Stomach (tissue), 9 donors: ENCODE results near the gene KCNH8. TPM values are rescaled to one million over a fixed set of nuclear protein-coding genes. Genes with fewer than 3 reads are reported as not detected.

Source experiments
- DNase-seq, 2 donors: peaks; one replicate each; pipeline versions ENCODE4 v3.0.0 to v3.0.0-alpha.2; 2013 to 2019
- H3K27ac ChIP-seq, 5 donors: fragments of 200-600 bp in 4 of 5; sonication (generic) in 4 of 5; one replicate each; pipeline ENCODE4 v1.5.1; 2013 to 2019; ENCODE audit warnings: mild to moderate bottlenecking in 1 of 5, moderate library complexity in 1 of 5
- H3K27me3 ChIP-seq, 3 donors: fragments of 200-600 bp; sonication (generic); one replicate each; pipeline ENCODE4 v1.5.1; 2017 to 2019; ENCODE audit warnings: mixed run types in 1 of 3
- H3K36me3 ChIP-seq, 4 donors: fragments of 200-600 bp; sonication (generic); 1 replicate in 3 of 4; 2 replicates in 1 of 4; pipeline ENCODE4 v1.5.1; 2016 to 2019
- H3K4me1 ChIP-seq, 4 donors: fragments of 200-600 bp; sonication (generic); one replicate each; pipeline ENCODE4 v1.5.1; 2016 to 2019
- H3K4me3 ChIP-seq, 4 donors: fragments of 200-600 bp; sonication (generic) in 3 of 4; one replicate each; pipeline ENCODE4 v1.5.1; 2016 to 2019; ENCODE audit warnings: mild to moderate bottlenecking in 1 of 4
- H3K9me3 ChIP-seq, 4 donors: fragments of 200-600 bp; sonication (generic); one replicate each; pipeline ENCODE4 v1.5.1; 2016 to 2019
- EP300 ChIP-seq: sonication (generic); formaldehyde crosslinking; IDR thresholded peaks from one replicate; pipeline ENCODE4 v1.6.1; 2017; ENCODE audit warnings: antibody characterized with exemption
- POLR2A ChIP-seq, 4 donors: fragments of 450-650 bp; IDR thresholded peaks; one replicate each; pipeline ENCODE4 v1.6.1; 2016; ENCODE audit warnings: antibody characterized with exemption in 4 of 4, control low read depth in 2 of 4, mild to moderate bottlenecking in 1 of 4, moderate library complexity in 1 of 4
- POLR2AphosphoS5 ChIP-seq, 3 donors: sonication (generic); formaldehyde crosslinking; IDR thresholded peaks; one replicate each; pipeline ENCODE4 v1.6.1; 2016; ENCODE audit warnings: antibody characterized with exemption in 3 of 3
- whole genome bisulfite sequencing, 5 donors: extraction: QIAGEN DNeasy Blood & Tissue Kit in 3 of 5; methylation state at CpG; one replicate each; pipeline versions ENCODE4 v1.1.5 to v1.1.7; 2013 to 2018; 5-methylcytosine and 5-hydroxymethylcytosine counted together
- intact Hi-C: fragments of 100-400 bp; cut with DNase I; formaldehyde crosslinking; loops from one replicate; pipeline ENCODE4 v1.15.1; 2023; ENCODE audit warnings: low total_unique reads
- polyA plus RNA-seq, 3 donors: library from polyadenylated mRNA; stranded (reverse); fragments of 200-250 nt; gene quantifications; one replicate each; pipeline ENCODE4 v1.2.3, GENCODE V29; 2013
- total RNA-seq, 5 donors: library from RNA; depleted of rRNA; stranded (reverse); fragments of >200 nt; gene quantifications; one replicate each; pipeline versions ENCODE4 v1.1.0 to v1.2.3, GENCODE V29; 2014 to 2016
- TF ChIP-seq, protein P1 (sequence below), 7 experiments: fragments of 450-650 bp in 4 of 7; fragments of 200-600 bp in 3 of 7; sonication (generic) in 3 of 7; IDR thresholded peaks; one replicate each; pipeline ENCODE4 v1.5.1; 2016 to 2019; ENCODE audit warnings: antibody characterized with exemption in 7 of 7, control low read depth in 2 of 7, mild to moderate bottlenecking in 1 of 7
- donor health status: healthy with polysubstance abuse.
- donor health status: Bipolar disorder and iron deficiency.
- donor health status: healthy.

Gene KCNH8
- total and polyA plus RNA-seq, 8 donors: 0.29 to 5.3 (median 0.89) TPM; not detected in 1

DNA sequence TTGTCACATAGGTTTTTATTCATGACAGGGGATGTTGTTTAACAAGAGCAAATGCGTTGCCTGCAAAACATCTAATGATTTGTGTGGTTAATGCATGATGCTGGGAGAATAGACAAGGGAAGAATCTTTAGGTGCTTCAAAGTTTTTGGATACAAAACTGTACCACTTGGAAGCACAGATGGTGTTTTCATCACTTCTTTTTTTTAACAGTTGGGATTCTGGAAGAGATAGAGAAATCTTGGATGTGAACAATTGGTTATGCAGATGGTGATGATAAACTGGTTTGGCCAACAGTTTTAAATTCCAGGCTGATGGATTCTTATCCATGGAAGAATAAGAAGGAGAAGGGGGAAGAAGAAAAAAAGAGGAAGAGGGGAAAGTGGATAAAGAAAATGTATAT lies 379.4 kb downstream of the KCNH8 start:
- Histone ChIP-seq H3K36me3 (no peaks in the 10 kb centered on the region), H3K4me3 (no peak overlapping the region), H3K4me1 (no peaks in the 10 kb centered on the region), H3K27ac (no peak overlapping the region), H3K27me3 (no peaks in the 10 kb centered on the region), H3K9me3 (no peaks in the 10 kb centered on the region)
- intact Hi-C loops: no loop called here
- WGBS, 5 donors: 73 to 87% (median 84%) methylated on average over 1 of the region's 1 CpG
- TF ChIP-seq POLR2A (IDR thresholded peaks at IDR 0.05): no peak
- no peak for TF ChIP-seq EP300
- no peak for TF ChIP-seq POLR2AphosphoS5 (IDR thresholded peaks at IDR 0.05)
- TF ChIP-seq, protein P1, sequence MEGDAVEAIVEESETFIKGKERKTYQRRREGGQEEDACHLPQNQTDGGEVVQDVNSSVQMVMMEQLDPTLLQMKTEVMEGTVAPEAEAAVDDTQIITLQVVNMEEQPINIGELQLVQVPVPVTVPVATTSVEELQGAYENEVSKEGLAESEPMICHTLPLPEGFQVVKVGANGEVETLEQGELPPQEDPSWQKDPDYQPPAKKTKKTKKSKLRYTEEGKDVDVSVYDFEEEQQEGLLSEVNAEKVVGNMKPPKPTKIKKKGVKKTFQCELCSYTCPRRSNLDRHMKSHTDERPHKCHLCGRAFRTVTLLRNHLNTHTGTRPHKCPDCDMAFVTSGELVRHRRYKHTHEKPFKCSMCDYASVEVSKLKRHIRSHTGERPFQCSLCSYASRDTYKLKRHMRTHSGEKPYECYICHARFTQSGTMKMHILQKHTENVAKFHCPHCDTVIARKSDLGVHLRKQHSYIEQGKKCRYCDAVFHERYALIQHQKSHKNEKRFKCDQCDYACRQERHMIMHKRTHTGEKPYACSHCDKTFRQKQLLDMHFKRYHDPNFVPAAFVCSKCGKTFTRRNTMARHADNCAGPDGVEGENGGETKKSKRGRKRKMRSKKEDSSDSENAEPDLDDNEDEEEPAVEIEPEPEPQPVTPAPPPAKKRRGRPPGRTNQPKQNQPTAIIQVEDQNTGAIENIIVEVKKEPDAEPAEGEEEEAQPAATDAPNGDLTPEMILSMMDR (IDR thresholded peaks at IDR 0.05): no peak
- no peak for DNase-seq

DNA sequence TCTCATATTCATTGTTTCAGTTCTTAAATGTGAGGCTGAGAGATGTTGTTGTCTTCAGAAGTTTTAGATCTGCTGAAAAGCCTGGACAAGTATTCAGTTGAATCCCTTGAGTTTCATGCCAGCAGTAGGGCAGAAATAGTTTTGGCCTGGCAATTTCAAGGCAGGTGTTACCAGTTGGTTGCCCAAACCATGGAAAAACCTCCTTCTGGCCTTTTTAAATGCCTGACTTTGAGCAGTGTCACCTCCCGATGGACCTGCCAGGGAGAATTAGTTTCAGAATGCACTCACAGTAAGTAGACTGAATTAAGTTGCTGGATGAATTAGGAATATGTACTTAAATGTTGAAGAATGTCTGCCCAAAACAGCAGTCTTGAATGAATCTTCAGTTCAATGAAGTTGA lies 383.1 kb downstream of the KCNH8 start:
- intact Hi-C loops: no loop called here
- WGBS, 5 donors: 79 to 96% (median 89%) methylated on average over 1 of the region's 1 CpG
- DNase-seq: no peak
- no peaks in the 10 kb centered on the region for H3K4me1 ChIP-seq
- no peaks in the 10 kb centered on the region for H3K9me3 ChIP-seq
- TF ChIP-seq POLR2AphosphoS5 (IDR thresholded peaks at IDR 0.05) (no peak), EP300 (no peak), POLR2A (IDR thresholded peaks at IDR 0.05) (no peak)
- TF ChIP-seq, protein P1 (IDR thresholded peaks at IDR 0.05): no peak
- no peaks in the 10 kb centered on the region for H3K27me3 ChIP-seq
- no peak overlapping the region for H3K27ac ChIP-seq
- no peaks in the 10 kb centered on the region for H3K36me3 ChIP-seq
- no peak overlapping the region for H3K4me3 ChIP-seq

DNA sequence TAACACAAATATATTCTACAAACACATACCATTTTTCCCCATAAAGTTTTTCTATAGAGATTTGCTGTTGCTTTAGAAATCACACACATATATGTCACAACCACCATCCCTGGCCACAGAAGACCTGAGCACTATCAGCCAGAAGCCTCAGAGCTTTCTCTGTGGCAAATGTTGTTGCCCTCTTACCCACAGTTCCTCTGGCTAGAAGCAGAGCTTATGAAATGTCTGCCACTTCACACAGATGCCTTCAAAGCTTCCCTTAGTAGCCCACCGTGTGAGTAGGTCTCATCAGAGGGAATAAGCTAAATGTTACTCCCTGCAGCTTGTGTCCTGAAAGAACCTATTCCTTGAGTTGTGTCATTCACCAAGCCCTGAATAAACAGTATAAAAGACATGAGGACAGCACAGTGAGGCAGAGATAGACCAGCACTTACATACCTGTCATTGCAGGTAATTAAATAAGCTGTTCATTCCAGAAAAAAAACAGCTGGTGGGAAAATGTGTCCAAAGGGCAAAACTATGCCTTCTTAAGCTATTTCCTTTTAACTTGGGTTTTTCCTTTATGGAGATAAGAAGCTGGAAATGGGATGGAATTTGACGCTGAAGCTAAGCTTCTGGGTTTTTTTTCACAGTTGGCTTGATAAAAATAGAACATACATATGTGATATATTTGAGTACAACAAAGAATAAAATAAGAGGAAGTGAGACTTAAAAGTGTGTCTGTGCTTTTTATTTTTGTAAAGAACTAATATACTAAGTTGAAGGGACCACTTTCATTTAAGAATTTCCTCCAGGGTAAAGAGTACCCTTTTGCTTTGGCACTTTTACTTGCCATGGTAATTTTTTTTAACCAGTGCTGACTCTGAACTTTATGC lies 391.4 kb downstream of the KCNH8 start:
- H3K27ac ChIP-seq: no peak overlapping the region
- peak in 1 of 2 donors; percentile 7 for DNase-seq
- no peak overlapping the region for H3K4me3 ChIP-seq
- TF ChIP-seq, protein P1 (IDR thresholded peaks at IDR 0.05): no peak
- TF ChIP-seq POLR2A (IDR thresholded peaks at IDR 0.05) (no peak), EP300 (no peak), POLR2AphosphoS5 (IDR thresholded peaks at IDR 0.05) (no peak)
- no peaks in the 10 kb centered on the region for H3K36me3 ChIP-seq
- WGBS, 5 donors: 23 to 36% (median 27%) methylated on average over 2 of the region's 2 CpGs
- no peaks in the 10 kb centered on the region for H3K9me3 ChIP-seq
- intact Hi-C loops: no loop called here
- H3K27me3 ChIP-seq: no peaks in the 10 kb centered on the region
- peaks cover 0 to 5% (median 0%) of the 10 kb centered on the region in 4 donors for H3K4me1 ChIP-seq

DNA sequence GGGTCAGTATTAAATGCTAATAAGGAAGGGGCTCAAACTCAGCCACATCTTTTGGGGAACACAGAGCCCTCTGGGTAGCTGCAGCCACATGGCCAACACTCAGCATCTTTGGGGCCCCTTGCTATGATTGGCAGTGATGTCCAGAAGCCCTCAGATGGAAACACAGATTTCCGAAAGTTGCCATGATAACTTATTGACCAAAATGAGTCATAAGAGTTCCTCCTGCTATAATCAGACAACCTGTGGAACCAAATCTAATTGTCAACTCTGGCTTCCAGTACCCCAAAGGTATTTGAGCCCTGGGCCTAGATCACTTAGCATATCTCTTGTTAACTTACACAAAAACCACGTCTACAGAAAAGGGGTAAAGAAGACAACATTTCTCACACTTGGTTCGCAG lies 392.2 kb downstream of the KCNH8 start:
- Histone ChIP-seq H3K36me3 (no peaks in the 10 kb centered on the region), H3K4me1 (peaks cover 0 to 5% (median 0%) of the 10 kb centered on the region in 4 donors), H3K27ac (no peak overlapping the region), H3K4me3 (no peak overlapping the region), H3K27me3 (no peaks in the 10 kb centered on the region), H3K9me3 (no peaks in the 10 kb centered on the region)
- intact Hi-C loops: no loop called here
- TF ChIP-seq POLR2A (IDR thresholded peaks at IDR 0.05): no peak
- no peak for TF ChIP-seq POLR2AphosphoS5 (IDR thresholded peaks at IDR 0.05)
- TF ChIP-seq EP300: no peak
- TF ChIP-seq, protein P1 (IDR thresholded peaks at IDR 0.05): no peak
- 55 to 73% (median 65%) methylated on average over 3 of the region's 3 CpGs for WGBS, 5 donors
- no peak for DNase-seq
